GM18505 (cell line): ENCODE data around the gene IL10RA.

Experiments
- ATAC-seq: cut with Tn5 transposase; IDR thresholded peaks from one replicate; pipeline ENCODE4 v1.9.1; 2021; ENCODE audit not compliant: unreplicated experiment
- POLR2A ChIP-seq: IDR thresholded peaks from 4 replicates; pipeline ENCODE4 v1.6.1; 2011; ENCODE audit warnings: borderline replicate concordance; ENCODE audit not compliant: insufficient read depth, insufficient read length; ENCODE audit errors: extremely low read depth

The IL10RA gene

DNA sequence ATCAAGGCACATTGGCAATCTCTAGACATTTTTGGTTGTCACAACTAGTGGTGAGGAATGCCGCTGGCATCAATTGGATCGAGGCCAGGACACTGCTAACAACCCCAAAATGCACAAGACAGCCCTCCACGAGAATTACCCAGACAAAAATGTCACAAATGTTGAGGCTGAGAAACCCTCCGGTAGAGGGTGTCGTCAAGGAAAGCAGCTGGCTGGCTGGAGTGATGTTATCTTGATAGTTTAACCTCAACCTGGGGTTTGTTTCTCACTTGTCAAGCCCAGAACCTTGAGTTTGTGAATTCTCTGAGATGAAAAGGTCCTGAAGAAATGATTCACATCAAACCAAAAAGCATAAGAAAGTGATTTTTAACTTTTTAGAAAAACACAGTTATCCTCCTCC lies 35.9 kb upstream of the IL10RA start:
- TF ChIP-seq POLR2A: no peak
- ATAC-seq: no peak

DNA sequence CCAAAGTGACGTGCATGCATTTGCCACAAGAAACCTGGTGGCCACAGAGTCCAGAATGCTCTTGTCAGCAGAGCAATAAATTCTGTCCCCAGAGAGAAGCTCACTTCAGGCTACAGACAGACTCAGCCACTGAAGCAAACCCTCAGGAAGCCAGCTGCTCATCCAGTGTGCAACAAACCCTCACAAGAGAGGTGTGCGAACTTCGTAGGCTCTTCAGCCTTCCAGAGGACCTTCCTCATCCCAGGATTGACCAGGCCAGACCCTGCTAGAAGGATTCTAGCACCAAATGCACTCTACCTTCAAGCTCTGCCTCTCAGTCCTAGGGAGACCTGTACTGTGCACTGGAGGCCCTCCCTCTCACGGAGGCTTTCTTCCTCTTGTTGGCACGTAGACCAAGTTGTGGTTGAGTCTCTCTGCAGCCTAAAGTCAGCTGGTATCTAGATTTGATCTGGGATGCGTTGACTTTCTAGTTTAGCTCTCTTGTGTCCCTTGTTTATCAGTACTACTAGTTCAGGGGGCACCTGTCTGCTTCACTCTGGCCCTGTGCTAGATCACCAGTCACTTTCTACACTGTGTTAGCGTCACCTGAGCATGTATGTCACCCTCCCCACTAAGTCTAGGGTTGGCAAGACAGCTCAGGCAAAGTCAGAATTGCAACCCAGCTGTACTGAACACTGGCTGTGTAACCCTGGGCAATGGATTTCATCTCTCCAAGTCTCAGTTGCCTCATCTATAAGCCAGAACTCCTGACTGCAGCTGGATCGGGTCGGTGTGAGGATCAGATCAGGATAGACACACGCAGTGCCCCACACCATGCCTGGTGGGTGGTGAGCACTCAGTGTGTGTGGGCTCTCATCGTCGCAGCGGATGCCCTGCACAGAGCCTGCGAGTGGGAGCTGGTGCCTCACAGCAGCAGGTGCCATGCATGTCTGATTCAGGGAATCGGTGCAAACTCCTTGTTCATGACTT lies 34.9 kb upstream of the IL10RA start:
- ATAC-seq: peak; percentile 45
- TF ChIP-seq POLR2A: no peak

DNA sequence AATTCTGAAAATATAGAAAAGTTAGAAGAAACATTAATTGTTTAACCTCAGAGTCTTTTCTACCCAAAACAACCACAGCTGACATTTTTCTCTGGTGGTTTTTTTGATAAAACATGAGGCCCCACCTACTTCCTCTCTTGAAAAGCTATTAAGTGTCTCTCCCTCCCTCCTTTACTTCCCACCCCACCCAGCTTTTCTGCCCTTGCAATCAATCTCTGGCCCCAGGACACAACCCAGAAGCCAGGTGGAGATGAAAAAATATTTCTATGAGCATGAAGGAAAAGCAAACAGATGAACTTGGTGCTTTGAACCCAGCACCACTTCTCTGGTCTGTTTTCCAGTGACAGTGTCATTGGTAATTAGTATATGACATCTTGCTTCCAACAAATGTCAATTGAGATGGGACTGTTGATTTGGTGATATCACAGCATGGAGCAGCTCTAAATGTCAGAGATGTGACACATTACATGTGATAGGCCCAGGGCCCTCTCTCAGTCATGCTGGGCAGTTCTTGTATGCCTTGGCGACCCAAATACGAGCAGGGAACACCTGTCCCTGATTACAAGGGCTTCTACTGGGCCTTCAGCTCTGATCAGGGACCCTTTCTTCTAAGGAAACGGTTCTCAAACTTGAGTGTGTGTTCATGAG lies 33.0 kb upstream of the IL10RA start:
- no peak for ATAC-seq
- TF ChIP-seq POLR2A: no peak

DNA sequence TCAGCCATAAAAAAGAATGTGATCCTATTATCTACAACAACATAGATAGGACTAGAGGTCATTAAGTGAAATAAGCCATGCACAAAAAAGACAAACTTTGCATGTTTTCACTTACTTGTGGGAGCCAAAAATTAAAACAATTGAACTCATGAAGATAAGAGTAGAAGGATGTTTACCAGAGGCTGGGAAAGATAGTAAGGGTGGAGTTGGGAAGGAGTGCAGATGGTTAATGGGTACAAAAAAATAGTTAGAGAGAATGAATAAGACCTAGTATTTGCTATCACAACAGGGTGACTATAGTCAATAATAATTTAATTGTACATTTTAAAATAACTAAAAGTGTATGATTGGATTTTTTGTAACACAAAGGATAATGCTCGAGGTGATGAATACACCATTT lies 27.2 kb upstream of the IL10RA start:
- ATAC-seq: no peak
- TF ChIP-seq POLR2A: no peak

DNA sequence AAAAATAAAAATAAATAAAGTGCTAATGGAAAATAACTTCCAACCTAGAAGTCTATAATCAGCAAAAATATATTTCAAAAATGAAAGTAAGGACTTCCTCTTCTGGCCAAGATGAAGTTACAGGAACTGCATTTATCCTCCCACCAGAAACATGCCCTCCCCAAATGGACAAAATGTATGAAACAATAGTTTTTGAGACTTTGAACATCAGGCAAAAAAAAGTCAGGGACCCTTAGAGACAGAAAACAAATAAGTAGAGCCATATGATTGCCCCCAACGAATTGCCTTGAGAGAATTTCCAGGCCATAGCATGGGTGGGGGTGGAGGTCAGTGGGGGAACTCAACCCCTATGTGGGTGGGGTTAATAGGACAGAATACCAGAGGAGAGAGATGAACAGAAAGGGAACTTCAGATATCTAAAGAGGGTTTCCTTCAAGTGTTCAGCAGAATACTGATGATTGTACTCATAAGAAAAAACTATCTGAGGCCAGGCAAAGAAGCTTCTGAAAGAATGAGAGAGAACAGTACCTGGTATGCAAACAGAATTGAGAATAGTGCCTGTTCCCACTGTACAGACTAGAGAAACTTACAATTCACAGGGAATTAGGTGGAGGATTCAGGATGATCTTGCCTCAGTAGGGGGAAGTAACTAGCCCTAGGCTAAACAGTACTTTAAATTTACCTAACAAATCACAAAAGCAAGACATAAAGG lies 26.6 kb upstream of the IL10RA start:
- TF ChIP-seq POLR2A: no peak
- ATAC-seq: no peak

DNA sequence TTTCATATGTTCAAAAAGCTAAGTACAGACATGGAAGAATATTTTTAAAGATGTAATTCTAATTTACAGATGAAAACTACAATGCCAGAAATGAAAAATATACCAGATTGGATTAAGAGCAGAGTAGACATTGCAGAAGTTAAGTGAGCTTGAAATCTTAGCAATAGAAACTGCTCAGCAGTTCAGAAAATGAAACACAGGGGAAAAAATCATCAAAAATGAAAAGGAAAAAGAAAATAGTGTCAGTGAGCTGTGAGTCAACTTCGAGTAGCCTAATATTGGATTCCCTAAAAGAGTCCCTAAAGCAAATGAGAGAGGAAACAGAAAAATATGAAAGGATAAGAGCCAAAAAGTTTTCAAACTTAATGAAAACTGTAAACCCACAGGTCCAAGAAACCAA lies 25.8 kb upstream of the IL10RA start:
- ATAC-seq: no peak
- TF ChIP-seq POLR2A: no peak

DNA sequence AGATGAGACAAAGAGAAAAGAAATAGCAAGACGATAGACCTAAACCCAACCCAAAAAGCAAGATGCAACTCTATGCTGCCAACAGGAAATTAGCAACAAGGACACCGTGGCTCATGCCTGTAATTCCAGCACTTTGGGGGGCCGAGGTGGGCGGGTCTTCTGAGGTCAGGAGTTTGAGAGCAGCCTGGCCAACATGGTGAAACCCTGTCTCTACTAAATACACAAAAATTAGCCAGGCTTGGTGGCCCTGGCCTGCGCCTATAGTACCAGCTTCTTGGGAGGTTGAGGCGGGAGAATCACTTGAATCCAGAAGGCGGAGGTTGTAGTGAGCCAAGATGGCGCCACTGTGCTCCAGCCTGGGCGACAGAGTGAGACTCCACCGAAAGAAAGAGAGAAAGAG lies 24.3 kb upstream of the IL10RA start:
- ATAC-seq: no peak
- no peak for TF ChIP-seq POLR2A

DNA sequence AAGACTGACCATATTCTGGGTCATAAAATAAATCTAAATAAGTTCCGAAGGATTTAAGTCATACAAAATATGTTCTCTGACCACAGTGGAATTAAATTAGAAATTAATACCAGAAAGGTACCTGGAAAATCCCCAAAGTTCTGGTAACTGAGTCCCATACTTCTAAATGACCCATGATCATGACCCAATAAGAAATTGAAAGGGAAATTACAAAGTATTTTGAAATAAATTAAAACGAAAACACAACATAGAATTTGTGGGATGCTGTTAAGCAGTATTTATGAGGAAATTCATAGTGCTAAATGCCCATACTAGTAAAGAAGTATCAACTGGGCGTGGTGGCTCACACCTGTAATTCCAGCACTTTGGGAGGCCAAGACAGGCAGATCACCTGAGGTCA lies 23.4 kb upstream of the IL10RA start:
- no peak for TF ChIP-seq POLR2A

DNA sequence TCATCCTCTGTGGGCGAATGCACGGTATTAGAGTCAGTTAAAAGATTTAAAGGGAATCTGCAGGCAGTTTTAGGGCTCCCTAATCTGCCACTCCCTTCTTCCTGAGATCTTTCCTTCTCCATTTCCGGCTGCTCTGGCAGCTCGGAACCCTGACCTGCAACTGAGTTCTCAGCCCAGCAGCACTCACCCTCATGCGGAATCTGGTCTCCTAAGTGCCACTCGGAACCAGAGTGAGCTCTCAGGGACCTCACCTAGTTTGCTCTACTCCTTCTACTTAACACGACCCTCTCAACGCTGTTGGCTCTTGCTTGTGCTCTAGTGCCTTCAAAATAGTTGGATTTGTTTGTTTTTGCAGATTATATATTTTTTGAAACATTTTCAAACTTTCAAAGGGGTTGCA lies 19.3 kb upstream of the IL10RA start:
- no peak for TF ChIP-seq POLR2A
- ATAC-seq: no peak

More for the DNA sequence above, 23.4 kb upstream of the IL10RA start:
- no peak for ATAC-seq

DNA sequence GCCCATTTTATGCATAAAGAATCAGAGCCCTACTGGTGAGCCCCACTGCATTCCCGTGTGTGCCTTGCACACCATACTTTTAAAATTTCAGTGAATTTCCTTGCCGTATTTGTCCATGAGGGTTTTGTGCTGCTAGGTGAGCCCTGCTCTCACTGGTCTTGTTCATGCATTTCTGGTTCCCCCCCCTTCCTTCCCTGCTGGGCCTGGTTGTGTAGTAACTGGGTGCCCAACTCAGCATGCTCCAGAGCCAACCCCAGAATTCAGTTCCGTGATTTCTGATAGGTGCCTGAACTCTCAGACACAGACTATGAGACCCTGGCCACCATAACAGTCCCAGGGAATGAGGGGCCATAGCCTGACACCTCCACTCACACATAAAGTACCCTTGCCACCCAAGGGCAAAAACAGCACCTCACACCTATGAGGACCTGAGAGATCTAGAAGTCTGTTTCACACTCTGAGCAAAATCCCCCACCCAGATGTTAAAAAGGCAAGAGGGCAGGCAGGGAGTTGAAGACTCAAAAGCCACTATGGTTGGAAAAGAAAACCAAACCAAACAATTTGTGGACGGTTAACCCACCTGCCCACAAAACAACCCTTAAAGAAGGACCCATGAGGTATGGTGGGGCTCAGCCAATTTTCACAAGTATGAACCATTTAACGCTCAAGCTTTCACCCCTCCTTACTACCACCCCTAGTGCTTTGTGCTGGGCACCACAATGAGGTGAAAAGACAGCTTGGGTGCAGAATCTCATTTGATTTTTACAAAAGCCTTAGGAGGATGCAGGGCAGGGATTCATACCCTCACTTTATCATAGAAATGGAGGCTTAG lies 16.8 kb upstream of the IL10RA start:
- TF ChIP-seq POLR2A: no peak
- ATAC-seq: no peak

DNA sequence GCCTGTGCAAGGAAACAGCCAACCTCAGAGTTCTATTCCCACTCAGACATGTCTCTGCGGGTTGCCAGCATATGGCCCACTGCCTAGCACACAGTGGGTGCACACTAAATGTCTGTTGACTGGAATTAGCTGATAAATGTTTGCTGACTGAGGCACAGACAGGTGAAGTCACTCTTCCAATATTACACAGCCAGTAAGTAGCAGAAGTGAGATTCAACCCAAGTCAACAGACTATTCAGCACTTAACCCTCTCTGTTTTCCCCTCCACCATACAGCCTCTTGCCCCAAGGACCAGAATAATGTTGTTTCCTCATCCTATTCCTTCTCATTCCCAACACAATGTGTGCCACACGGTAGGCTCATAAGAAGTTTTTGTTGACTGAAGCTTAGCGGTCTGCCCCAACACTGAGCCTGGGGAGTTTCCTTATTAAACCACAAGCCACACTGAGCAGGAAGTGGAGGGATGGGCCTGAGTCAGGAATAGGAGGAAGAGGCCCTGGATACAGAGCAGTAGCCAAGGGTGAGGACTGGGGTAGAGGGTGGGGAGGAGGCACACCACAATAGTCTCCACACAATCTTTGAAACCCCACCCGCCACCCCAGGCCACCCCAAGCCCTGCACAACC lies 15.7 kb upstream of the IL10RA start:
- no peak for TF ChIP-seq POLR2A
- no peak for ATAC-seq

DNA sequence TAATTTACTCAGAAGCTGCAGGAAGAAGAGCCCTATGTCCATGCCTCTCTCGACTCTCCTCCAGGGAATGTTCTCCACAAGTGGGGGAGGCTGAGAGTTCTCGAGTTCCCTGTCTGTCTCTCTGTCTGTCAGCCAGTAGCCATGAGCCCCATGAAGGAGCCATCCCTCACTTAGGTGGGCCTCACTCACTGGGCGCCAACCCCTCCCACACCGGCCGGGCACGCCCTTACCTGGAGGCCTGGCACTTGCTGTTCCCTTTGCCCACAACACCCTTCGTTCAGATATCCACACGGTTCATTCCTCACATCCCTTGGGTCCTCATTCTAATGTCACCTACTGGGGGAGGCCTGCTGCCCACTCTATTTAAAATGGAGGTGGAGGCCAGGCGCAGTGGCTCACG lies 14.2 kb upstream of the IL10RA start:
- no peak for TF ChIP-seq POLR2A
- no peak for ATAC-seq

DNA sequence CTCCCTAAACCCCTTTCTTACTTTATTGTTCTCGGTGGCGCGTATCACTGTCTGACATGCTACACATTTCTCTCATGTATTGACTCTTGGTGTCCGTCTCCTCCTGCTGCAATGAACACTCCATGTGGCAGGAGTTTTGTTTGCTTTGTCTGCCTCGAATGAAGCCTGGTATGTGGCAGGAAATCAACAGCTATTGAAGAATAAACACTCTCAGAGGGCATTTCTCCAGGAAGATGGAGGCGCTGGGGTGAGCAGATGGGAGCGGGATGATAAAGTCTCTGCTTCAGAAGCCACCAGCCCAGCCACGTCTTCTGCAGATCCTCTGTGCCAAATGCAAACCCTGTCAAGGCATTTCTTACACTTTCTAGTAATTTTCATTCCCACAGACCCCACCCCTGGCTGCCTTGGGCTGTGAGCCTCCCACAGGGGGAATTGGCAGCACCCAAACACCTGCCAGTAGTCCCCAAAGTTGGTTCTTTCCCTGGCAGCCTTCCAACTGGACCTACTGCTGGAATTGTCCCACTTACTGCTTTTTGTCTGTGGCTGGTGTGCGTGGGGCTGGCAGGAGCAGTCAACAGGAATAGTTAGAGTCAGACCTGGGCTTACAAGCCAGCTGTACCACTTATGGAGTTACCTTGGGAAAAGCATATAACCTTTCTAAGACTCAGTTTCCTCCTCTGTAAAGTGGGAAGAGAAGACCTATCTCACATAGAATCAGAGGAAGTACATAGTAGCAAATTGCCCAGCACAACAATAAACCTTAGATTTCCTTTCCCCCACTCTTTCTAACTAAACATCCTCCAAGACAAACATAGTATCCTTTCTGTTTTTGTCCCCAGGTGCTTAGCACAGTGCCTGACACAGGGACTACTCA lies 13.3 kb upstream of the IL10RA start:
- ATAC-seq: no peak
- no peak for TF ChIP-seq POLR2A
